ENCODE measurements around the gene CRTC1. TPM values are rescaled to one million over a fixed set of nuclear protein-coding genes. Genes with fewer than 3 reads are reported as not detected.
"Not testable (repeated sequence)": the region's sequence is repeated elsewhere in the genome, so short reads cannot be mapped to it uniquely, and the experiment has no call there.

Gene CRTC1
- total RNA-seq, 4 donors from 2014 or later: 1.8 to 3.6 (median 2.1) TPM

DNA sequence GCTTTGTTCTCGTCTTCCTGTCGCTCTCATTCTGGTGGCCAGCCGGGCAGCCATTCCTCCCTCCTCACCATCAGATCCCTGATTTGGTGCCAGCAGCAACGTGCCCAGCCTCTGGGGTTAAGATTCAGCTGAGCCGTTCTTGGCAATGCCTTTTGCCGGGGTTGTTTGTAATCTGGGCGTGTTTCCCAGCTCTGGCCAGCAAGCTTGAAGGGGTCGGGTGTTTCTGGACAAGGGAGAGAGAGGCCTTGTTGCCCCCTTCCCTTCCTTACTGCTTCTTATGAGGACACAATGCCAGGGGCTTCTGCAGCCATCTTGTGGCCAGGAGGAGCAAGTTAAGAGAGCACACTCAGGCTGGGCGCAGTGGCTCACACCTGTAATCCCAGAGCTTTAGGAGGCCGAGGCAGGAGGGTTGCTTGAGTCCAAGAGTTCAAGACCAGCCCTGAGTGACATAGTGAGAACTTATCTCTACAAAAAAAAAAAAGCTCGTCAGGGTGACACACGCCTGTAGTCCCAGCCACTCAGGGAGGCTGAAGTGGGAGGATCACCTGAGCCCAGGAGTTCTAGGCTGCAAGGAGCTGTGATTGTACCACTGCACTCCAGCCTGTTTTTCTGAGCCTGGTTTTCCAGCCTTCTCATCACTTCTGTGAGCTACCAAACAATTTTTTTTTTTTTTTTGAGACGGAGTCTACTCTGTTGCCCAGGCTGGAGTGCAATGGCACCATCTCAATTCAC lies 10.7 kb upstream of the CRTC1 start:
- 58 to 60% methylated on average over 4 to 5 of the region's 13 CpGs for WGBS, 2 donors
- peak overlapping the region in 3 of 4 donors; percentile 36 to 70 (median 49) for H3K27ac ChIP-seq
- DNase-seq: no peak

GRCh38 chr19:18674616-18675015 lies 8.9 kb upstream of the CRTC1 start:
- Histone ChIP-seq H3K4me3 (no peak overlapping the region), H3K27me3 (no peaks in the 10 kb centered on the region), H3K27ac (no peak overlapping the region), H3K4me1 (peaks cover 5 to 62% (median 28%) of the 10 kb centered on the region in 3 donors), H3K36me3 (peaks cover 0 to 8% (median 1%) of the 10 kb centered on the region in 3 donors), H3K9me3 (no peaks in the 10 kb centered on the region)
- no peak for DNase-seq
- WGBS, 2 donors: 54 to 70% methylated on average over 7 to 9 of the region's 11 CpGs
- TF ChIP-seq POLR2A (IDR thresholded peaks at IDR 0.05) (no peak), CTCF (IDR thresholded peaks at IDR 0.05) (no peak)
- intact Hi-C loops (cut with DNase I): loop anchor here (10.0 kb wide), 1 partner anchor 80 kb away; no protein-coding TSS in a partner anchor

More for the DNA sequence above, 10.7 kb upstream of the CRTC1 start:
- Histone ChIP-seq H3K9me3 (no peaks in the 10 kb centered on the region), H3K4me3 (no peak overlapping the region), H3K27me3 (no peaks in the 10 kb centered on the region), H3K4me1 (peaks cover 5 to 47% (median 18%) of the 10 kb centered on the region in 3 donors), H3K36me3 (peaks cover 8 to 27% (median 18%) of the 10 kb centered on the region in 3 donors)
- TF ChIP-seq CTCF (IDR thresholded peaks at IDR 0.05) (no peak), POLR2A (IDR thresholded peaks at IDR 0.05) (no peak)
- intact Hi-C loops (cut with DNase I): loop anchor here (10.0 kb wide), 1 partner anchor 78 kb away; no protein-coding TSS in a partner anchor

DNA sequence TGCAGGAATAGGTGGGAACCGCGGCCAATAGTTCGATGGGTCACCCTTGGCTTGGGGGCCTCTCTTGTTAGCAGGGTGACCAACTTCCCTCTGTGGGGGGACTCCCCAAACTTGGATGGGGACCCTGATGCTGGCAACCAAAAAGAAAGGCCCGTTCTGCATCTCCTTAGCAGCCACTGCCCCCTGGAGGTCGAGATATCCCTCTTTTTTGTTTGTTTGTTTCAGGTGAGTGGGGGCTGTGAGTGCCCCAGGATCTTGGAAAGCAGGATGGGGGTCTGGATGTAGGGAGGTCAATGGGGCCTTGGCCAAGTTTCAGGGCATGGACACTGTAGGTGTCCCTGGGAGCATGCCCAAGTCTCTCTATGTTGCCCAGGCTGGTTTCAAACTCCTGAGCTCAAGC lies 7.7 kb upstream of the CRTC1 start:
- DNase-seq: no peak
- WGBS, 2 donors: 56 to 58% methylated on average over 4 to 5 of the region's 5 CpGs
- Histone ChIP-seq H3K4me3 (no peak overlapping the region), H3K9me3 (no peaks in the 10 kb centered on the region), H3K36me3 (peaks cover 0 to under 1% (median 0%) of the 10 kb centered on the region in 3 donors), H3K27me3 (no peaks in the 10 kb centered on the region), H3K27ac (no peak overlapping the region), H3K4me1 (peaks cover 5 to 52% (median 28%) of the 10 kb centered on the region in 3 donors)
- TF ChIP-seq POLR2A (IDR thresholded peaks at IDR 0.05) (no peak), CTCF (IDR thresholded peaks at IDR 0.05) (peak in 2 of 6 experiments; percentile 12 to 44)
- intact Hi-C loops (cut with DNase I): loop anchor here (10.0 kb wide), 1 partner anchor 81 kb away; no protein-coding TSS in a partner anchor

DNA sequence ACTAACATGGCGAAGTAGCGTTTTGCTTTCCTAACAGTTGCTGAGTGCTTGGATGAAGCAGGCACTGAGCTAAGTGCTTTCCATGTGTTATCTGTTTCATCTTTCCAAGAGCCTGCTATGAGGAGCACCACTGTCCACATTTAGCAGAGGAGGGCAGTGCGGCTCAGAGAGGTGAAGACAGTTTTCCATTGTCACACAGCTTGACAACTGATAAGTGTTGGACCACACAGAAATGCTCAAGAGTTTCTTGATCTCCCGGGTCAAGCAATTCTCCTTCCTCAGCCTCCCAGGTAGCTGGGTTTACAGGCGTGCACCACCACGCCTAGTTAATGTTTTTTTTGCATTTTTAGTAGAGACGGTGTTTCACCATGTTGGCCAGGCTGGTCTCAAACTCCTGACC lies 6.8 kb upstream of the CRTC1 start:
- peaks cover 5 to 43% (median 25%) of the 10 kb centered on the region in 3 donors for H3K4me1 ChIP-seq
- 83 to 93% methylated on average over 6 of the region's 7 CpGs for WGBS, 2 donors
- no peak overlapping the region for H3K27ac ChIP-seq
- TF ChIP-seq POLR2A (IDR thresholded peaks at IDR 0.05) (no peak), CTCF (IDR thresholded peaks at IDR 0.05) (no peak)
- no peak for DNase-seq
- no peaks in the 10 kb centered on the region for H3K36me3 ChIP-seq
- H3K27me3 ChIP-seq: no peaks in the 10 kb centered on the region
- intact Hi-C loops (cut with DNase I): loop anchor here (10.0 kb wide), 1 partner anchor 82 kb away; no protein-coding TSS in a partner anchor
- H3K9me3 ChIP-seq: no peaks in the 10 kb centered on the region
- no peak overlapping the region for H3K4me3 ChIP-seq

DNA sequence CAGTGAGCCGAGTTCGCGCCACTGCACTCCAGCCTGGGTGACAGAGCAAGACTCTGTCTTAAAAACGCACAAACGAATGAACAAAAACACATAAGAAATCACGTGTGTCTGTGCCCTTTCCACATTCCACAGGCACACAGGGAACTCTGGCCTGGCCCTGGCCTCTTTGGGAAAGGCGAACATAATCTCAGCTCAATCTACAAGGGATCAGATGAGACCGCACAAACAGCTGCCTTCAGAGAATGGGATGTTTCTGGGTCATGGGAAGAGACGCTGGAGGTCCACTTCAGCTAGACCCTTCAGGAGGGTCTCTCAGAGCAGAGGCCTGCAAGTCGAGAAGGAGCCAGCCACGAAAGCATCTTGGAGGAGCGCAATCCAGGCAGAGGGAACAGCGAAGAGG lies 6.3 kb upstream of the CRTC1 start:
- Histone ChIP-seq H3K4me1 (peaks cover 5 to 39% (median 20%) of the 10 kb centered on the region in 3 donors), H3K27me3 (no peaks in the 10 kb centered on the region), H3K27ac (peak overlapping the region in 1 of 4 donors; percentile 60), H3K36me3 (no peaks in the 10 kb centered on the region), H3K4me3 (no peak overlapping the region), H3K9me3 (no peaks in the 10 kb centered on the region)
- intact Hi-C loops (cut with DNase I): loop anchor here (10.0 kb wide), 1 partner anchor 82 kb away; no protein-coding TSS in a partner anchor
- DNase-seq: no peak
- WGBS, 2 donors: 75 to 91% methylated on average over 5 to 12 of the region's 13 CpGs
- TF ChIP-seq POLR2A (IDR thresholded peaks at IDR 0.05): no peak

- intact Hi-C loops (cut with DNase I); H3K27me3 ChIP-seq; H3K36me3 ChIP-seq; H3K9me3 ChIP-seq; DNase-seq; H3K4me3 ChIP-seq; H3K27ac ChIP-seq: not testable (repeated sequence)
- peaks cover 13 to 47% (median 32%) of the 10 kb centered on the region in 3 donors for H3K4me1 ChIP-seq
- 94 to 100% methylated on average over 1 of the region's 1 CpG for WGBS, 2 donors
These were observed 3.3 kb upstream of the CRTC1 start for GRCh38 chr19:18680148-18680547.
